Effector CD4-positive, alpha-beta T cell (primary cell): ENCODE data around the gene NFE2. TPM values are rescaled to one million over a fixed set of nuclear protein-coding genes. Genes with fewer than 3 reads are reported as not detected.
"Not testable (repeated sequence)": the region's sequence is repeated elsewhere in the genome, so short reads cannot be mapped to it uniquely, and the experiment has no call there.

Experiments
- DNase-seq: peaks from one replicate; pipeline ENCODE4 v3.0.0-alpha.2; 2020
- total RNA-seq: gene quantifications from one replicate; lab custom pipeline; 2026; lab: John Stamatoyannopoulos, UW

The NFE2 gene
- not detected for total RNA-seq

DNA sequence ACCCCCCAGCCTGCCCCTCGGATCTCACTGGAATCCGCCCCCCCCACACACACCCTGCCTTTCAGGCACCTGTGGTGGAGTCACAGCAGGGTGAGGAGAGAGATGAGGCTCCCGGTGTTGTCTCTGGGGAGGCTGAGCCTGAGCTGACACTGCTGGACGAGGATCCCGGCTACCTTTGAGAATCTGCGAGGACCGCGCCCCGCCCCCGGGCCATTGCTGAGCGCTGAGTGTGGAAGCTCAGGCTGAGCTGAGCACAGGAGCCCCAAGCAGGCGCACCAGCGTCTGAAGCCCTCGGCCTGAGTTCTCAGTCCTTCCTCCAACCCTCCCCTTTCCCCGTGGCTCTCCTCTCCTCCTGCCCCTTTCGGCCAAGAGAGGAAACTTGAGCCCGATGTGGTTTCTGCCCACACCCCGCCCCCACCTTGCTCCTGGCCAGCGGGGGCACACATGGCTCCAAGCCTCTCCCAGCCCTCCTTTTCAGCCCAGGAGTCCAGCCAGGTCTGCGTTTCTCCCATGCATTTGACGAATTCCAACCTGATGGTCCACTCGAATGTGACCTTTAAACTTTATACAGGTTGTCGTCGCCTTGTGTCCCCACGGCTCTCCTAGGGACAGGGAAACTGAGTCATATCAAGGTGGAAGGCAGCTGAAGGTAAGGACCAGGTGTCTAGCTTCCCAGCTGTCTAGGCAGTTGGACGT is at the start of gene NFE2:
Gene NFE2, minus strand, starts transcription at position 284 of the 696 bp plus-strand sequence. CDS start 5,767 bp downstream, outside the sequence.
- DNase-seq = no peak

DNA sequence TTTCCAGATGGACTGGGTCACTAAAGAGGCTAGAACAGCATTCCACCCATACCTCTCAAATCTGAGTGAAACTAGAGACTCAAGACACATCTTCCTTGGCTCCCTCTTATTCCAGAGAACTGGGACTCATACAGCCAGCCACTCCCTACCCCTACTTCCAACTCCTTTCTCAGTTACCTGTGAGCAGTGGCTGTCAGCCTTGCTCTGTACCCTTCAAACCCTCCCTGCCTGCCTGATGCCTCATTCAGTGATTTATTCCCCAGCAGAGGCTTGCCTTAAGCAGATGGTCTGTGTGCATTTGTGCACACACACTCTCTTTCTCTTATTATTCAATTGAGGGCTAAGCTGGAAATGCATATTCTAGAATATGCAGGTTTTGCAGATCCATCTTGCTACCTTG is 48.9 kb upstream of the NFE2 start:
- no peak for DNase-seq

DNA sequence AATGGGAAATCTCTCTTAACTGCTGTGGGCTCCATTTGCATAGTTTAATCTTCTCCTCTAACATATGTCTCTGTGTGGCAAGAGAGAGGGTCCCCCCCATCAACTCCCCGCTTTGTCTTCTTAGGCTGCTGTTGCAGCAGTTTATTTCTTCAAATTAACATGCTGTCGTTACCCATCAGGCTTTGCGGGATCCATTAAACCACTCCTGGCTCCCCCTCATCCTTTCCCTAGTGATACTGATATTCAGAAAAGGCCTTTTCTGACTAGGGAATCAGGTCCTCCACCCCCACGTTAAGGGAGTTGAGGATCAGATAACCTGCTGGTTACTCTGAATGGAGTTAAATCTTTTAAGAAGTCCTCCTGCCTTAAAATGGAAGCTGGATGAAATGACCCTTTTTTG is 48.2 kb upstream of the NFE2 start:
- DNase-seq = no peak

DNA sequence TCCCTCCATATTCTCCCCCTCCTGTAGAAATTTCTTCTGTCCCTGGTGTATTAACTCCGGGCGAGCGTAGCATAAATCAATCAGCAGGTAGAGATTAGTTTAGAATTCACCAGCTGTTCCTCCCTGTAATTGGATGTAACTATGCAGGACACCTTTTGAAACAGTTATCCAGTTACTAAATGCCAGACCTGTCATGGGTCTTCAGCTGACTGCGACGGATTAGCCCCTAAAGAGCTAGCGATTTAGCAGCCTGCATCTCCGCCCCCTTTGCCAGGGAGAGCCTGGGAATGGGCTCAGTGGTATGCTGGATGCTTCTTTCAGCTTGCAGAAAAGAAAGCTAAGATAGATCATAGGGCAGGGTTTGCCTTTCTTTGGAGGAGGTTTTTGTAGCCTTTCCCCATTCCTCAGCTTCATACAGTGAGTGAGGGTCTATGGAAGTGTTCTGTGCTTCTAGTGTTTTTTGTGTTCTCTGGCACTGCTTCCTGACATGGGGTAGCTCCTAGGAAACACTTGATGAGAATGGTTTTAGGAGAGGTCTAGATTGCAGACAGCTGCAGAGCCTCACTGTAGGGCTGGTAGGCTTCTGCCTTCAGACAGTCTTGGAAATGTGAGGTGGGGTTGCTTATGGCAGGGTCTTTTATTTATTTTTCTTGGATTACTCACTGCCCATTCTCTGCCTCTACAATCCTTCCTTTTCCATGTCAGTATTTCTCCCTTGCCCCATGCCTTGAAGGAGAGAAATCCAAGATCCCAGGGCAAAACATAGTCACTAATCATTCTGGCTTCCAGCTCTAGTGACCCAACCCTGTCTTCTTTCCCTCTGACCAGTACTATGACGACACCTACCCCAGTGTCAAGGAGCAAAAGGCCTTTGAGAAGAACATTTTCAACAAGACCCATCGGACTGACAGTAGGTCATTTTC is 40.8 kb upstream of the NFE2 start:
- DNase-seq = no peak

DNA sequence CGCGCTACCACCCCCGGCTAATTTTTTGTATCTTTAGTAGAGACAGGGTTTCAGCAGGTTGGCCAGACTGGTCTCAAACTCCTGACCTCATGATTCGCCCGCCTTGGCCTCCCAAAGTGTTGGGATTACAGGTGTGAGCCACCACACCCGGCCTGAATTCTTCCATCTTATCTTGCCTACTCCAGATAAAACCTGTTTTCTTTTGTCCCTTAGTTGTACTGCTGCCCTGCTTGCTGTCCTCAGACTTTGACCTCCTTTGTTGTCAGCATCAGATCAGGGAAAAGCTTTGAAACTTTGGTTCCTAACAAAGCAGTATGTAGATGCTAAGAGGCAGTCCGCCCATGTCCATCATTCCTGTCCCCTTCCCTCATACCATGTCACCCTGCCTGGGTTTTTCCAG is 40.0 kb upstream of the NFE2 start:
- no peak for DNase-seq

DNA sequence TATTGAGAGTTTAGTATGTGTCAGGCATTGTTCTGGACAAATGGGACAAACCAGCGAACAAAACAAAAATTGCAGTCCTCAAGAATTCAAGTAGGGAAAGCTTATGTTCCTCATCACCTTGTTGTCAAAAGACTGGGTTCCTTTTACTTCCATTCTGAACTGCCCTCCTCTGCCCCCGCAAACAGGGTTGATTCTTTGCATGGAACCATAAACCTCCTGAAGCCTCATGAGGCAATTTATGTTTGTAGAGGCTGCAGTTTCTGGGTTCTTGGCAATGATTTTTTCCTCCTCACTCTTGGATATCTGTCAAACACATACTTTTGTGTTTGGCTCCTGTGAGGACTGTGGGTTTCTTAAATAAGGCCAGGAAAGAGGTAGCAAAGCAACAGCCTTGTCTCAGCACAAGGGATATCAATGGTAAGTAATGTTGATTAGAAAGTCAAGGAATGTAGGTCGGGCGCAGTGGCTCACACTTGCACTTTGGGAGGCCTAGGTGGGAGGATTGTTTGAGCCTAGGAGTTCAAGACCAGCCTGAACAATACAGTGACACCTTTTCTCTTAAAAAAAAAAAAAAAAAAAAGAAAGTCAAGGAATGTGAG is 38.0 kb upstream of the NFE2 start:
- no peak for DNase-seq

DNA sequence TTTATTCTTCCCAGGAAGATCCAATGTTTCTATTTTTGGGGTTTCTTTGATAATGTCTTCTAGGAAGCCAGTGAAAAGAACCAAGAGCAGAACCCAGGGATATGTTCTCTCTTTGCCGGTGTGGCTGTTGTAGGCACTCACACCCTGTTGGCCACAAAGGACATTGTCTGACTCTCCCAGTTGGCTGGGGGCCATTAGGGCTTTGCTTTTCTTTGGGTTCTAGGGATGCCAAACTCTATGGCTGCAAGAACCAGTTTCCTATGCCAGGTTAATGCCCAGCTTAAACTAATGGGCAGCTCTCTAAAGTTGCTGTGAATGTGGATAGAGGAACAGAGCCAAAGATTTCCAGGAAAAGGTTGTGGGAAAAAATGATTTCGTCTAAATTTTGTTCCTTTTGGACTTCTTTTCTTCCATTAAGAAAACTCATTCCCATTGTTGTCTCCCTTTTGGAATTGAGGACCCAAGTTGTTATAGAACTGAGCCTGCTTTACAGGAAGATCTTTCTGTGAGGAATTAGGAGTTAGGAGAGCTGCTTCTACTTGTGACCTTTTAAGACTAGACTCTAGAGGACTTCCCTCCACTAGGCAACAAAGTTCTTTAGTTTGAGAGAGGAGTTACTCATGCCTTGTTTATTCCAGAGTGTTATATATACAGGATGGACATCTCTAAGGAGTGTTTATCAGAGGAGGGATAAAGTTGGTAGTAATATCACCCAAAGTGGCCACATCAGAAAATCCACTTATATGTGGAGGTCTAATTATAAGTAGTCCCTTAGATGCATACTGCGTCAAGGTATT is 37.2 kb upstream of the NFE2 start:
- DNase-seq = no peak

DNA sequence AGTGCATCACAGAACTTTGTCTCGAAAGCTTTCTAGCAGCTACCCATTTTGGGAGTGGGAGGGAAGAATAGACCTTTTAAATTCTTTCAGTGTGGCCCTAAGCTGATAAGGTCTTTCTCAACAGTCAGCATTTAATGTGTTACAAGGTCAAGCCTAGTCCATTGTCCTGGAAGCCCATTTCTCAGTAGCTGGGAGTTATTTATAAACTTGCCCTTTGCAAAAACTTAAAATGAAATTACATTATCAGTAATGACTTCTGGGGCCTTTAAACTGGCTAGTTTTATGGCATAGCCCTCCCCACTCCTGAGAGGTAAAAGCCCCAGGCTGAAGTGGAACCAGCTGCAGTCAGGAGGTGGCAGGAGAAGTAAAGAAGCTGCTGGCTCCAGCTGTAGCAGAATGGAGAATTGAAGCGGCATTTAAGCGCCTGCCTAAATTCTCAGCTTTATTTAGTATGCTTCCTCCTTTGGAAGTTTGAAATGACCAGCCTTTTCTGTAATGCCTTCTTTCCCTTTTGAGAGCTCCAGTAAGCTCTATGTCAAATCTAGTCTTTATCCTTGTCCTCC is 36.5 kb upstream of the NFE2 start:
- DNase-seq = no peak

DNA sequence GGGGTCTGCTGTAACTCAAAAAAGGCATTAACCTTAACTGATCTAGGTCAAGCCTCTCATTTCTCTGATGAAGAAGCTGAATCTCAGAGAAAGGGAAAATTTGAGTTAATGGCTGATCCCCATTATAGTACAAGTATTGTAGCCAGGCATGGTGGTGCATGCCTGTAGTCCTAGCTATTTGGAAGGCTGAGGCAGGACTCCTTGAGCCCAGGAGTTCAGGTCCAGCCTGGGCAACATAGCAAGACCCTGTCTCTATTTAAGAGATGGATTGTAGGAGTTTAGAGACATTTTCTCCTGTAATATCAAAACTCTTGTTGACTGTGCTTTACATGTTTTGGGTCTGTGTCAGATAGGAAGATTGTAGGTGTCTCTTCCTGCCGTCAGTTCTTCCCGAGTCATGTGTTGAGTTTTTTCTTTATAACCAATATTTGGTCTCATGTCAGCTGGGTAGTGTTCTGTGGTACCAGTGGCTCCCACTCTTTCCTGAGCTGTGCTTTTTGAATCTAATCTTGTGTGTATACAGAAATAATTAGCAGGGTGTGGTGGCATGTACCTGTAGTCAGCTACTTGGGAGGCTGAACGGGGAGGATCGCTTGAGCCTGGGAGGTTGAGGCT is 32.7 kb upstream of the NFE2 start:
- DNase-seq = no peak

DNA sequence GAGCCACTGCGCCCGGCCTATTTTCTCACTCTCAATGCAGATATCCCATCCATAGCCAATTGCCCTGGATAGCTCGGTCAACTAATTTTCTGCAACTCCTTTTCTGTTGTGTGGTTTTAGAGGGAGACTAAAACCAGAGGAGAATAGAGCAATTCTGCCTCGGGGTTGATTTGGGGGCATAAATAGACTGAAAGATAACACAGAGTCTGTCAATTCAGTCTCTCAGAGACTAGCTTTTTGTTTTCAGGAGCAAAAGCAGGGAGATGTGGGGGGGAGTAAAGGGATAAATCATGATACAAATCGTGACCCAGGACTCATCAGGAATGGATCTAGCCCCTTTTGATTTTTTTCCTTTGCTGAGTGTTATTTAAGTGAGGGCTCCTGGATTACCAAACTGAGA is 30.6 kb upstream of the NFE2 start:
- no peak for DNase-seq

DNA sequence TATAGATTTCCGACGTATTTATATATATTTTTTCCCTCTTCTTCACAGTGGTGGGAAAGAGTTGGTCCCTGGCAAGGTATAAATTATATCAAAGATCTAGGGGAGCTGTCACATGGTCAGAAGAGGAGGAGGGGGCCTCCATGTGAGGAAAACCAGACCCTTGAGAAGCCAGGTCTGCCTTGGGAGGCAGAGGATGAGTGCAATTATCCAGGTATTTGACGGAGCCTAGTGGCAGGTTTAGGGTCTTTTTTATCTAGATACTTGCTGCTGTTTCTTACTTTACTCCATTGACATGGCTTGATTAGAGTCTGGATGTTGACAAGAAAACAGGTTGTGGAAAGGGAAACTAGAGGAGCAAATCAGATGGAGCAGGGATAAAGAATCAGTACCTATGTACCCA is 29.6 kb upstream of the NFE2 start:
- DNase-seq = no peak

DNA sequence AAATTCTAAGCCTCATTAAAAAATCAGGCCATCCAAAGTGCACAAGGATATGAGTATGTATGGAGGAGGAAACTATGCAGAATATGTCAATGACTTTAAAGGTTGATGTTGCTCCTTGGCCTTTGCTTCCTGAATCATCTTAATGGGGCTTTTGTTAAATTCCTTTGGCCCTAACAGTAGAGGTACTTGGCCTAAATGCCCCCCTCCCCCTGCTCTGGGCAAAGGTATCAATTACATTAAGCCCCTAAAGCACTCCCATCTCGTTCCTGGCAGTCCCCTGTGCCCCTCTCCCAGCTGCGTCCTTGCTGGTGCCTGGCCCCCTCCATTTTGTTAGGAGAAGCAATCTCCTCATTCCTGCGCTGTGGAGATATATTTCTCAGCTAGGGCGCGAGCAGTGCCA is 28.9 kb upstream of the NFE2 start:
- DNase-seq = no peak

DNA sequence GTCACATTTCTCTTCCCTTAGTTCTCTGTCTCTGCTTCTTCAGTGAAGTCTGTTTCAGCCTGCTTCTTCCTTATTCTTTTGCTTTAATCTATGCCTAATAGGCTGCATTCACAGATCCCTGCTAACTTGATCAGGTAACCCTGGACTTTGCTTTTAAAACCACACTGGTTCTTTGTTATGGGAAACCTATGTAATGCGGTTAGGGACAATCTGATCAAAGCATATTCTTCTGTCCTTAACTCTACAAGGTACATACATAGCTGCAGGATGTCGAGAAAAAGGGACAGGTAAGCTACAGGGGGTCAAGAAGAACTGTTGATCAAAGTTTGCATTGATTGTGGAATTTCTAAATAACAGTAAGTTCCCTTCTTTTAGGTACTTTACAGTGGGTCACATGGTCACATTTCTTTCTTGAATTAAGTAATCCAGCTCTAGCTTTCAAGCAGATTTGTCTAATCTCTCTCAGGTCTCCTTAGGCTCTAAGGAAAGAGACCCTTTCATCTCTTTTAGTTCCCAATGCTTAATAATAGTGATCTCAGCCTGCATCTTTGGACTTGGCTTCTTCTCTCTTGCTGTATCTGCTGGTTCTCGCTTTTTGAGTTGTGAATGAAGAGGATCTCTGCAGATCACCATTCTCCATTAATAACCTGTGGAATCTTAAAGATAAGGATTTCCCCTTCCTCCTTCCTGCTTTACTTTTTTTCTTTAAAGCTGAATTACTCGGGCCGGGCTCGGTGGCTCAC is 28.0 kb upstream of the NFE2 start:
- no peak for DNase-seq

DNA sequence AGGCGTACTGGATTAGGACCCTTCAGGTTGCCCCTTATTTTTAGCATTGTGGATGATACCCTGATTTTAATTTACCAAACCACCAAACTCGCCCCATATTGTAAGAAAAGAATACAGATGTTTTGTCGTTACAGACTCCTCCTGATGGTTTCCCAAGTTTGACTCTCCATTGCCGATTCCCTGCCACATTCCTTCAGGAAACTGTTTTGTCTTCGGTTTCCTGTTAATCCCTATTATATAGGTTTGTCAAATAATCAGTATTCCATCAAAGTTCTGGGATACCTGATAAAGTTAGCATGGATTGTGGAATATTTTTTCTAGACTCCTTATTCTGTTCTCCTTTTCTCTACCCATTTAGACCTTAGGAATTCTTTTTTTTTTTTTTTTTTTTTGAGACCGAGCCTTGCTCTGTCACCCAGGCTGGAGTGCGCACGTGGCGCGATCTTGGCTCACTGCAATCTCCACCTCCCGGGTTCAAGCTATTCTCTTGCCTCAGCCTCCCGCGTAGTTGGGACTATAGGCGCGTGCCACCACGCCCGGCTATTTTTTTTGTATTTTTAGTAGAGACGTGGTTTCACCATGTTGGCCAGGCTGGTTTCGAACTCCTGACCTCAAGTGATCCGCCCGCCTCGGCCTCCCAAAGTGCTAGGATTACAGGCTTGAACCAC is 24.8 kb upstream of the NFE2 start:
- DNase-seq = not testable (repeated sequence)

DNA sequence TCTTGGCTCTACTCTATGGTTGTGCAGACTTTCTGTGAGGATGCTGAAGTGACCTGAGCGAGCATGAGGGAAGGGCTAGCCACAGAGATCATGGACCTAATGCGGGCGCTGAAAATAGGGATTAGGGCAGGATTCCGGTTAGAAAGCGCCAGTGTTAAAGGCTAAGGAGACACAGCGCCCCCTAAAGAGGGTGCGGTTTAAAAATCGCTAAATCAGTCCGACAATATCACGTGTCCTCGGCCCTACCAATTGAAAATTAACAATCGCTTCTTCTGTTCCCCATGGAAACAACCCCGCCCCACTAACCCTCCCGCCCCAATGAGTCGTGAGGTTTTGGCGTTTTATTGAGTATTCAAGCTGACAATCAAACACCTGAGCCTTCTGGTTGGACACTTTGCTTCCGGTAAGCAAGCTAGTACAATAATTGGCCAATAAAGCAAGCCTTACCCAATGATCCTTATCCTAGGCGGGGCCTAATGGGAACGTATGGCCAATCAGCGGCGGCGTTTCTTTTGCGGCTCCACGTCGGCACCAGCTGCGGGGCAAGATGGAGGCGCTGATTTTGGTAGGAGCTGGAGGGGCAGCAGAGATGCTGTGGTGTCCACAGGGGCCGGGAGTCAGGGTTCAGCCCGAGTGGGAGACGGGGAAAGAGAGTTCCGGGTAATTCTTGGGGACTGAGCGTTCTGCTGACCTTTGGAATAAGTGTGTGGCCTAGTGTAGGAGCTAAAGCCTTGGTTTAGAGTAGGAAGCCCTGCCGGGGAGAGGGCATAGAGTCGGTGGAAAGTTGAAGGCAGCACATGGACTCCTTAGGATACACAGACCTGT is 24.0 kb upstream of the NFE2 start, which contains the start of gene COPZ1:
Gene COPZ1, plus strand, starts transcription at position 515 of the 825 bp plus-strand sequence. Its CDS starts 33 bp downstream, at position 548.
- peak; percentile 91 for DNase-seq

DNA sequence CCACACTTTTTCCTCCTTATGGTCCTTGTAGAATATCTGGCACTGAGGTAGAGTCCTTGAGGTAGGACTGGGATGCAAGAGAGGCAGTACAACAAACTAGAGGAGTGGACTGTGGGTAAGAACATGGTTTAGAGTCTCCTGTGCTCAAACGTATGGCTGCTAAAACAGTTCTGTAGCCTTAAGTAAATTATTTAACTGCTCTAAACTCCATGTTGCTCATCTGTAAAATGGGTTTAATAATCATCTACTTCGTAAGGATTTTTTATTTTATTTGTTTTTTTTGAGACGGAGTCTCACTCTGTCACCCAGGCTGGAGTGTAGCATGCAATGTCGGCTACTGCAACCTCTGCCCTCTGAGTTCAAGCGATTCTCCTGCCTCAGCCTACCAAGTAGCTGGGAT is 20.5 kb upstream of the NFE2 start:
- no peak for DNase-seq

DNA sequence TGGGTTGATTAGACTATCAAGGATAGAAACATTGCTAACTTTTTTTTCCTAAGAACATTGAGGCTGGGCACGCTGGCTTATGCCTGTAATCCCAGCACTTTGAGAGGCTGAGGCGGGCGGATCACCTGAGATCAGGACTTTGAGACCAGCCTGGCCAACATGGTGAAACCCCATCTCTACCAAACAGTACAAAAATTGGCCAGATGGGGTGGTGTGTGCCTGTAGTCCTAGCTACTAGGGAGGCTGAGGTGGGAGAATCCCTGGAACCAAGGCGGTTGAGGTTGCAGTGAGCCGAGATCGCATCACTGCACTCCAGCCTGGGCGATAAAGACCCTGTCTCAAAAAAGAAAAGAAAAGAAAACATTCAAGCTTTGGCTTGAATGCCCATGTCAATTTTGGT is 11.5 kb upstream of the NFE2 start:
- not testable (repeated sequence) for DNase-seq

DNA sequence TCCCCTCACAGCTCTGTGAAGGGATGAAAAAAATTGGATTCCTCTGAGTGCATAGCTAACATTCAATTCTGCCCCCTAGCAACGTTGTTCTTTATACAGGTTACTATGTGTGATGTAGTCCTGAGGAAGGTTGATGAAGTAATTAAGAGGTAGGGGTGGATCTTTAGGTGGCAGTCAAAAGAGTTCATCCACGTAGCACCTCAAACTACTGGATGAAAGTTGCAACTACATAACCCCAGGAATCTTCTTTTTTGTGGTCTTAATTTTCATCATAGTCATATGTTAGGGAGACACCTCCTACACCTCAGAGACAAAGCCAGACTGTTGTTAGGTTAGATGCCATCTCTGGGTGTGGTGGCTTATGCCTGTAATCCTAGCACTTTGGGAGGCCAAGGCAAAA is 10.2 kb upstream of the NFE2 start:
- no peak for DNase-seq

DNA sequence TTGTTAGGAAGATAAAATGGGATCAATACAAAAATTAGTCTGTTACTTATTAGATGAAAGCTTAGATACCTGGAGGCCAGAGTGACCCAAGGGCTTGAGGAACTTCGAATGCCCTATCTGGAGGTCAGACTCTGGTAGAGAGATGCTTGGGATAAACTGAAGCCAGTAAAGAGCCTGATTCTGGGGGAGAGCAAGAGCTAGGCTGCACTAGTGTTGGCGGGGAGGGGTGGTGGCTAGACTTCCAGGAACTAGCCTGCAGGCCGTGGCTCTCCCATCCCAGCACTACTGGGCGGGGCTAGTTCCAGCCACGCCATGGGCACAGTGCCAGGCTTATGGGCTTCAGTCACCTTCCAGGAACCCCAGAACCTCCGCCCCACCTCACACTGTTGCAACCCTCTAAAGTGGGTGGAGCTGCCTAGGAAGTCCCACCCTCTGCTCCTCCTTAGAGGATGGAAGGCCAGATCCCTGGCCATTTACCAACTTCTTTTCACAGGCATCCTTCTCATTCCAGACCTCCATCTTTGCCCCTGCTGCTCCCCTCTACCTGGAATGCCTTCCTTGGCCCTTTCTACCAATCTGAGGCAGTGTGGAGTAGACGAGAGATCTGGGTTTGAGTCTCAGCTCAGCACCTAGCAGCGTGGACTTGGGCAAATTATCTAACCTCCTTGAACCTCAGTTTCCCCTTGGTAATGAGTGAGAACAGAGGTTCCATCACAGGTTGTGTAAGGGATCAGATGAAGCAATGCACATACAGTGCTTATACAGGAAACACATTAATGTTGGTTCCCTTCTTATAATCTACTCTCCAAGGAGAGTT is 6.3 kb upstream of the NFE2 start:
- DNase-seq = no peak
